Urinary bladder (tissue), 4 donors: ENCODE data around the gene BORCS6. TPM values are rescaled to one million over a fixed set of nuclear protein-coding genes. Genes with fewer than 3 reads are reported as not detected.
"Not testable (repeated sequence)": the region's sequence is repeated elsewhere in the genome, so short reads cannot be mapped to it uniquely, and the experiment has no call there.

Experiments
- DNase-seq: peaks from one replicate; pipeline ENCODE4 v3.0.0-alpha.2; 2015; ENCODE audit errors: extremely low spot score
- H3K27ac ChIP-seq: one replicate; pipeline ENCODE4 v1.5.1; 2013; ENCODE audit warnings: low read depth, mild to moderate bottlenecking, moderate library complexity
- H3K36me3 ChIP-seq: one replicate; pipeline ENCODE4 v1.6.1; 2013; ENCODE audit warnings: mild to moderate bottlenecking, moderate library complexity; ENCODE audit not compliant: insufficient read depth
- H3K4me1 ChIP-seq: one replicate; pipeline ENCODE4 v1.6.1; 2013; ENCODE audit warnings: mild to moderate bottlenecking, moderate library complexity; ENCODE audit not compliant: insufficient read depth
- H3K4me3 ChIP-seq: one replicate; pipeline ENCODE4 v1.5.1; 2013; ENCODE audit warnings: low read depth, low read length
- WGBS: extraction: QIAGEN DNeasy Blood & Tissue Kit; methylation state at CpG from one replicate; pipeline ENCODE4 v1.1.7; 2013; 5-methylcytosine and 5-hydroxymethylcytosine counted together
- polyA plus RNA-seq: library from polyadenylated mRNA; stranded (reverse); fragments of 200-250 nt; gene quantifications from one replicate; pipeline ENCODE4 v1.2.3, GENCODE V29; 2013
- total RNA-seq: library from RNA; depleted of rRNA; stranded (reverse); fragments of >200 nt; gene quantifications from one replicate; pipeline ENCODE4 v1.2.3, GENCODE V29; 2014
- donor health status: healthy with polysubstance abuse.
- donor health status: healthy.

Gene BORCS6
- total and polyA plus RNA-seq, 2 donors: 3.6 to 14.9 TPM

DNA sequence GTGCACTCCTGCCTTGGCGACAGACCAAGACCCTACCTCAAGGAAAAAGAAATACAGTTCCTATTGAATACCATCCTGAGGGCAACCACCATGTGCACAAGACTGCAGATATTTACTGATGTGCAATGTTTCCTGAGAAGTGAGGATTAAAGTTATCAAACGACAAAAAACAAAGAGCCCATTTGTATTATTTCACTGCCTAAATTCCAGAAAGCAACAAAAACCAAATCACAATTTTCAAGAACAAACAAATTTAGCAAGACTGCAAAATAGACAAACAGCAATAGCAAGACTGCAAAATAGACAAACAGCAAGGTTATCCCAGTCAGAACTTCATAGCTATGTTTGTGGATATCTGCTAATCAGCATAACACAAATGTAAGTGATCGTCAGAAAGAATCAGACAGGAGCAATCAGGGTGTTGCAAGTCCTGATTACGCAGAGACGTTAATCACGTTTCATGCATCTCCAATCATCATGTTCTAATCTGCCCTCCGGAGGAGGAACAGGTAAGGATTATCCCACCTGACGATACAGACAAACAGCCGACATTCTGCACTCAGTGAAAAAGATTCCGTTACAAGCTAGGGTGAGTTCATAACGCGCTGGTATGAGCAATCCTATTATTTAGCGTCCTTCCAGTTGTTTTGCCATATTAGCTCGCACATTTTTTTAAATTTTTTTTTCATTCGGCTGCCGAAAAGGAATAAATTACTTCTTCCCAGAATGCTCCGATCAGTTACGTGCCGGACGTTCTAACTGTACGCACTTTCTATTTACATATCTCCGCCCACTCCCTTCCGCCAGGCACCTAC is 16.7 kb downstream of the BORCS6 start:
- no peak overlapping the region for H3K27ac ChIP-seq
- H3K4me1 ChIP-seq: no peaks in the 10 kb centered on the region
- H3K4me3 ChIP-seq: peak overlapping the region; percentile 26
- under 1% methylated on average over 23 of the region's 23 CpGs for WGBS
- H3K36me3 ChIP-seq: no peaks in the 10 kb centered on the region
- peak; percentile 94 for DNase-seq

DNA sequence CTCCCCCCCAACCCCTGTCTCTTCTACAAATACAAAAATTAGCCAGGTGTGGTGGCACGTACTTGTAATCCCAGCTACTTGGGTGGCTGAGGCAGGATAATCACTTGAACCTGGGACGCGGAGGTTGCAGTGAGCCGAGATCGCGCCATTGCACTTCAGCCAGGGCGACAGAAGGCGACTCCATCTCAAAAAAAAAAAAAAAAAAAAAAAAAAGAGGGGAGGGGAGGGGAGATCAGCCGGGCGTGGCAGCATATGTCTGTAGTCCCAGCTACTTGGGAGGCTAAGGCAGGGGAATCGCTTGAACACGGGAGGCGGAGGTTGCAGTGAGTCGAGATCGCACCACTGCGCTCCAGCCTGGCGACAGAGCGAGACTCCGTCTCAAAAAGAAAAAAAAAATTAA is 19.8 kb downstream of the BORCS6 start:
- not testable (repeated sequence) for H3K4me3 ChIP-seq, H3K27ac ChIP-seq, H3K4me1 ChIP-seq, H3K36me3 ChIP-seq, DNase-seq
- WGBS: 88% methylated on average over 19 of the region's 19 CpGs

DNA sequence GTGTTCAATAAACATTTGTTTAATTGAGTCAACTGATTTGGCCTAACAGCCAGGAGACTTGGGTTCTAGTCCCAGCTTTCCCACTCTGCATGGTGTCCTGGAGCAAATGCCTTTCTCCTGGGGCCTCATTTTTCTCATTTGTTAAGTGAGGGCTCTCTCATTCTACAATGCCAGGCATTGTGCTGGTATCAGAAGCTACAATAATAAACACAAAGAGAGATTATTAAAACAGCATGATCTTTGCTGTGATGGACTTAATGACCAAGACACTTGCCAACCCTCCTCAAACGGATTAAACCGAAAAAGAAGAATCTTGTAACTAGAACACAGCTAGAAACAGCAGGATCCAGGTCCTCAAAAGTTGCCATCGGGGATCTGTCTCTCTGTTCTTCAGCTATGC is 22.5 kb downstream of the BORCS6 start:
- WGBS: 75% methylated on average over 3 of the region's 3 CpGs
- Histone ChIP-seq H3K36me3 (no peaks in the 10 kb centered on the region), H3K27ac (no peak overlapping the region), H3K4me1 (no peaks in the 10 kb centered on the region), H3K4me3 (no peak overlapping the region)
- DNase-seq: no peak

DNA sequence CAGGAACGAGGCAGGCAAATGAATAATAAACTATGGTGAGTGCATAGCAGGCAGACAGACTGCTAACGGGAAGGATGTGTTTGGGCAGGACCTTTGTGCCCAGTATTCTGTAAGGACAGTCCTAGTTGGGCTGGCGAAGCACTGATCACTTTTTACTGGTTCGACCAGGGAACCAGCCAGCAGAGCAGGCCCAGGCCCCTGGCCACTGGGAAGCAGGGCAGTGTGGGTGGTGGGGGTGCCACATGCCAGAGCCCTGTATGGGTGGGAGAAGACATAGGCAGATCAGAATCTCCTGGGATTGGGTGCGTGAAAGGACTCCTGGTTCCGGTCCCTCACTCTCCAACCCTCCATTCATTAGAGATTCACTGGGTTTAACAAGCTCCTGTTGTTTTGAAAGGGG is 23.2 kb downstream of the BORCS6 start:
- WGBS: 90% methylated on average over 6 of the region's 6 CpGs
- Histone ChIP-seq H3K4me1 (no peaks in the 10 kb centered on the region), H3K36me3 (no peaks in the 10 kb centered on the region), H3K27ac (no peak overlapping the region), H3K4me3 (no peak overlapping the region)
- DNase-seq: no peak

DNA sequence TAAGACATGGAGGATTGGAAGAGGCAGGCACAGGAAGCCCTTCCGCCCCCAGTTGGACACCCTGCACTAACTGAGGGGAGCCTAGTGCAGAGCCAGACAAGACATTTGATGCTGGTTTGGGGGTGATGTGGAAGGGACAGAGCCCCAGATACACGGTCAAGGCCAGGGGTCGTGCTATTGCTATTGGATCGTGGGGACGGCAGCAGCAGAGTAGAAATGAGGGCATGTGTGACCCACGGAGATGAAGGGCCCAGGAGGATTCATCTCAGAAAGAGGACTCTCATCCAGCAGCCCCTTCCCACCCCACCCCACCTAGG is 25.2 kb downstream of the BORCS6 start:
- 65% methylated on average over 6 of the region's 6 CpGs for WGBS
- Histone ChIP-seq H3K27ac (no peak overlapping the region), H3K4me3 (no peak overlapping the region), H3K4me1 (no peaks in the 10 kb centered on the region), H3K36me3 (peaks cover 3% of the 10 kb centered on the region)
- DNase-seq: no peak

DNA sequence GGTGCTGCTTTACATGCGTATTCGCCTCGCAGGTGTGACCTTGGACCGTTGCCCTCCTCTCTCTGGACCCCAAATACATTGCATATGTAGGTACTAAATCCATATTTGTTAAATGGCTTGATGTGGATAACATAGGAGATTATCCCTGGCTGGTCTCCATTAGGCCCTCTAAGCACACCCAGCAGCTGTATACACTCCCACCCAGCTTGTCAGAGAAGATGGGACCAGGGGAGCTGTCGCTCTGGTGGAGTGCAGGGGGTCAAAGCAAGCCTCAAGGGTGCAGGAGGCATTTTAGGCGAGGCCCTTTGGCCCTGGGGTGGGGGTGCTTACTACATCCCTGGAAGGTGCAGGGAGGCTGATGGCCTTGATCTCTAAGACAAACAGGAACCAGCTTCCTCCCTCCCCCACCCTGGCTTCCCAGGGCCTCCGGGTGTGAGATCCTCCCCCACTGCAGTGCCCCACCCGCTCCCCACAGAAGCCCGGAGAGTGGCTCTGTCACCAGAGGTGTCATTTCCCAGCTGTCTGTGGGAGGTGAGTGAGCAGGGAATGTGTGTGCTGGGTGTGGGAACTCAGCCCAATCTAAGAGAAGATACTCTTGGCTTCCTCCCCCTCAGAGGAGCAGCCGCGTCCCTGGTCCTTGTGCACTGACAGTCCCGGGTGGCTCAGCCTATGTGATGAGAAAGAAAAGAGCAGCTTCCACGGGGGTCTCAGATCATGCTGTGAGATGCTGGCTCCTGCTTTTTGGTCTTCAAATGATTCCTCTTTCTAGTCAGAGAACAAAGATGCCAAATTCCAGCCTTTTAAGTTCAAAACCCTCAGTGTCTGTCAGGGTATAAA is 25.8 kb downstream of the BORCS6 start:
- H3K36me3 ChIP-seq: peaks cover 7% of the 10 kb centered on the region
- H3K27ac ChIP-seq: peak overlapping the region; percentile 99
- no peaks in the 10 kb centered on the region for H3K4me1 ChIP-seq
- no peak overlapping the region for H3K4me3 ChIP-seq
- 28% methylated on average over 13 of the region's 13 CpGs for WGBS
- no peak for DNase-seq

DNA sequence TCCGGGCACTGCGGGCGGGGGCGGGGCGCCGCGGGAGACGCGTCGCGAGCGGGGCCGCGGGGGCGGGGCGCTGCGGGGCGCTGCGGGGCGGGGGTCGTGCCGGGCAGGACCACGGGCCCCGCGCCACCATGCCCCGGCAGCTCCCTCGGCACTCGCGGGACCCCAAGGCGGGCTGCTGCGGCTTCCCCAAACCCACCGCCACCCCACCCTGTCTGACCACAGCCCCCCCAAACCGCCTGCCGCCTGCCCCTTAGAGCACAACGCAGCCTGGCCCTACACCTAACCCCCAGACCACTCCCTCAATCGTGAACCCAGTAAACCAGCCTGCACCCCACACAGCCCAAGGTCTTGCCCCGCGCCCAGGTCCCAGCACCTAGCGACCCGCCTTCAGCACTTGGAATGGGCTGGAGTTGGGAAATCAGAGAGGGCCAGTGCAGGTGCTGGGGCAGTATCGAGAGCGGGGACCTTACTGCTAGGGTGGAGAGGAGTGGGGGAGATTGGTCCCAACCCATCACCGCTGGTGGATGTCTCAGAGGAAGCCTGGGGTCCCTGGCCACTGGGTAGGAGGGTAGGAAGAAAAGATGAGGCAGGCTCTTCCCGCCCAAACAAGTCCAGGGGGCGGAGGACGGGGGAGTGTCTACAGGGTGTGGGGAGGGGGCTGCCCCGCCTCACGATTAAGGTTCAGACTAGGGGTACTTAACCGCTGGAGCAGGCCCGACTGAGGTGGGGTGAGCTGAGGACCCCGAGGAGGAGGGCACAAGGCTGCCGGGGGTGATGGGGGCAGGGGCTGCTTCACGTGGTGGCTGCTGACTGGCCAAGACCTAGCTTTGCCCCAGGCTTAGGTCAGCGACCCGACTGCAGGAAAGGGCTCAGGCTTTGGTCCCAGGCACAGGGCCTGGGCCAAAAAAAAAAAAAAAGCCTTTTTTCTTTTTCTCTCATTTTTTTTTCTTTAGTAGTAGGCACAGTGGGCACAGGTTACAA is 26.7 kb downstream of the BORCS6 start:
- DNase-seq: no peak
- Histone ChIP-seq H3K4me3 (peak overlapping the region; percentile 92), H3K27ac (peak overlapping the region; percentile 99), H3K4me1 (no peaks in the 10 kb centered on the region), H3K36me3 (peaks cover 7% of the 10 kb centered on the region)
- 6% methylated on average over 55 of the region's 55 CpGs for WGBS

DNA sequence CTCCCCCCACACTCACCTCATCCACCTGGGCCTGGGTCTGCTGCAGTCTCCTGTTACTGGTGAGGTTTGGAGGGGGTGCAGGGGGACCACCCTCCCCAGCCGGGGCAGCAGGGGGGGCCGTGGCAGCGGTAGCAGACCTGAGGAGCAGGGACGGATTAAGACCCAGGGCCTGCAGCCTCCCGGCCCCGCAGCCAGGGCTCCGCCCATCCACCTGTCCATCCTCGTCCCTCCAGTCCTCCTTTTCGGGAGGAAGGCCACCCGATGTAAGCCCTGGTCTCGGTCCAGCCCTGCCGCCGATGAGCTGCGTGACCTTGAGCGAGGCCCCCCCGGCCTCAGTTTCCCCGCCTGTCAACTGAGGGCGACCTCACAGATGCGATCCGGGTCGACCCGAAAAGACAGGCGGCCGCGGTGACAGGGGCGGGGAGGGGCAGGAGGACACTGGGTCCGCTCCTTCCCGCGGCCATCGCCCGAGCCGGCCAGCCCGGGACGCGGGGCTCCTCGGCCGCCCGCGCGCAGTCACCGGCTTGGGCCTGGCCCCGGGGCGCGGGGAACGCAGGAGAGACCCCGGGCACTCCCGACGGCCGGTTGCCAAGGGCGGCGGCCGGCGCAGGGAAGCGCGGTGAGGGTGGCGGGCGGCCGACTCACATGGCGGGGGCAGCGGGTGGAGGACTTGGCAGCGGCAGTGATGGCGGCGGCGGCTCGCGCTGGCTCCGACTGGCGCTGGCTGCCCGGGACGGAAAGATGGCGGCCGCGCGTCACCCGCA is 27.6 kb downstream of the BORCS6 start, which contains the start of gene VAMP2:
Gene VAMP2 (minus strand): TSS at position 716 of the 764 bp plus-strand sequence. CDS start 69 bp downstream, at position 647.
- H3K27ac ChIP-seq: peak within 1 kb of the TSS; percentile 99
- no peaks in the 10 kb centered on the region for H3K4me1 ChIP-seq
- under 1% methylated on average over 75 of the region's 75 CpGs for WGBS
- peak within 1 kb of the TSS; percentile 92 for H3K4me3 ChIP-seq
- DNase-seq: no peak
- peaks cover 7% of the 10 kb centered on the region for H3K36me3 ChIP-seq

DNA sequence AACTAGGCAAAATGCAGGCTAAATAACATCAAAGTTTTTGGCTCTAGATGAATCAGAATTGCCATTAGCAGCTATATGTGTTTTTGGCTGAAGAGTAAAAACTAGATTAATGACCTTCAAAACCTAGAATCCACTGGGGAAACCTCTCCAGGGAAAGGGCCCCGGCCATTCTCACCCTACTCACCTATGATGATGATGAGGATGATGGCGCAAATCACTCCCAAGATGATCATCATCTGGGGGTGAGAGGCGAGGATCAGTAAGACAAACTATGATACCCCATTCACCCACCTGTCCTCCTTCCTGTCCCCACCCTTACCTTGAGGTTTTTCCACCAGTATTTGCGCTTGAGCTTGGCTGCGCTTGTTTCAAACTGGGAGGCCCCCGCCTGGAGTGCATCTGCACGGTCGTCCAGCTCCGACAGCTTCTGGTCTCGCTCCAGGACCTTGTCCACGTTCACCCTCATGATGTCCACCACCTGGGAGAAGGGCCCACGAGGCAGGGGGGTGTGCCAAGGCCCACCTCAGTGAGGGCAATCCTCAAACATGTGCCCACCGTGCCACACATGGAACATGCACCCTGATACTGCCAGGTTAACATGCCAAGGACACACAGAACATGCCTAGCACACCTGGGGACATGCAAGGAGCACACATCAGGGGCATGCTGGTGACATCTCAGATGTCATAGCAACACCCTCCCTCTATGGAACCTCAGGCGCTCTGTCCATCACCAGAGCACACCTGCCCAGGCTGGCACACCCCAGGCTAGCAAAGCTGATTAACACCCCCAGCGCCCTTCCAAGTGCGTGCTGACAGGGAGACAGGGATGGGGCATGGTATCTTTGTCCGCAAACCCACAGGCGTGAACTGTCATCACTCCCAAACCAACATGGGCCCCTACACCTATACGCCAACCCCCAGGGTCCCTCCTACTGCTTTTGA is 28.4 kb downstream of the BORCS6 start:
- 47% methylated on average over 19 of the region's 19 CpGs for WGBS
- DNase-seq: no peak
- peak overlapping the region; percentile 92 for H3K4me3 ChIP-seq
- H3K27ac ChIP-seq: peak overlapping the region; percentile 99
- peaks cover 7% of the 10 kb centered on the region for H3K36me3 ChIP-seq
- no peaks in the 10 kb centered on the region for H3K4me1 ChIP-seq

DNA sequence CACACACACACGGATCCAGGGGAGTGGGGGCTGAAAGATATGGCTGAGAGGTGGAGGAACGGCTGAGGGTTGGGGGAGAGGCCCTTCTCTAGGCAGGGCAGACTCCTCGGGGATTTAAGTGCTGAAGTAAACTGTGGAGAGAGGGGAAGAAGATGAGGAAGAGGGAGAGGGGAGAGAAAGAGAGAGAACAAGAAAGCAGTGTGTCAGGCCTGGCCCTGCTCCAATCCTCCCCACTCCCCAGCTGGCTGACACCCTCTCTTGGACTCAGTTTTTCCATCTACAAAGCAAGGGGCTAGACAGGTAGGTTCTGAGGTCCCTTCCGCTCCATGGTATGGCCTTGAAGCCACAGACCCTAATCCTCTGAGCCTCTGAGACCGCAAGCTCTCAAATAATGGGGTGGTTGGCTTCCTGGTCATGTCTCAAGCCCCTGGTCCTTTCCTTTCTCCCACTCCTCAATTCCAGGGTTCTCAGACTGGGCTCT is 29.2 kb downstream of the BORCS6 start:
- Histone ChIP-seq H3K27ac (no peak overlapping the region), H3K4me1 (no peaks in the 10 kb centered on the region), H3K36me3 (peaks cover 7% of the 10 kb centered on the region), H3K4me3 (no peak overlapping the region)
- DNase-seq: no peak
- 46% methylated on average over 5 of the region's 5 CpGs for WGBS

DNA sequence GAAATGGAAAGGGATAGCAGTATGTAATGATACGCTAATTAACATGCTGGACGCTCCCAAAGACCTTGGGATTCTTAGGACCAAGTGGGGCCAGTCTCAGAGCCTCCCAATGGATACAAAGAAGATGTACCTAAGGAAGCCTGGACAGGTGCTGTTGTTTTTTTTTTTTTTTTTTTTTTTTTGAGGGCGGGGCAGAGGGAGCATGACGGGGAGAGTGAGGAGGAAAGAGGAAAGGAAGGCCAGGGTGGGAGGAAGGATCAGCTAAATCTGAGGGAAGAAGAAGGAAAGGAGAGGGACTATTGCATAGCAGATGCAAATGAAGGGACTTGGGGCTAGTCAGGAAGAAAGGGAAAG is 29.8 kb downstream of the BORCS6 start:
- Histone ChIP-seq H3K36me3 (peaks cover 7% of the 10 kb centered on the region), H3K4me3 (no peak overlapping the region), H3K4me1 (no peaks in the 10 kb centered on the region), H3K27ac (no peak overlapping the region)
- no peak for DNase-seq
- 60% methylated on average over 4 of the region's 4 CpGs for WGBS
